ENCODE data around the gene NUTM2F. TPM values are rescaled to one million over a fixed set of nuclear protein-coding genes. Genes with fewer than 3 reads are reported as not detected.

The NUTM2F gene
- total and polyA plus RNA-seq, 2 donors (not counting 3 experiments of a cell fraction or from before 2014, with no cell fraction given): not detected

DNA sequence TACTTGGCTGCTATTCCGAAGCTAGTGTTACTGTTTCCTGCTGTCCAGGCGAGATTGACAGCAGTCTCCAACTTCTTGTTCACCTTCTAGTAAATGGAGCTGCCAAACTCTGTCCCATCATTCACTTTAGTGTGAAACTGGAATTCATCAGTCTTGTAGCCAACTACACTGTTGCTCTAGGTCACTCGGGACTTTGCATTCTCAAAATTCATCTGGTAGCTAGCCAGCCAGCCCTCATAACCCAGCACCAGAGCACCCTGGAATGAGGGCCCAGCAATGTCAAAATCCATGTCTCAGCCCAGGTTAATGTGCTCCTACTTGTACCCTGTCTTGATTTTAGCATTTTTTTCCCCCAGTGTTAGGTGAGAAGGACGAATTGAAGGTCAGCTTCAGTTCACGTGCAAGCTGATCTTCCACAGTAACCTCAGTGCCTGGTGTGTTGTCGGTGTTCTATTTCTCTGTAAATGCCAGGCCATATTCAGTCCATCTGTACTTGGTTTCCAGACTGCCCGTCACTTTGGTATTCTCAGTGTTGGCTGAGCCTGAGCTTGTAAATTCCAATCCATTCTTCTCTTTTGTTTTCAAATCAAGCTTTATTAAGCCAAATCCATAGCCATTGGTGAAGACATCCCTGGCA is 40.4 kb downstream of the NUTM2F start:
- dilution Hi-C loops (cut with MboI; ENCODE audit: extremely low pct_ligation_motif_present, low sequenced_read_pairs): no loop called here
- FAIRE-seq (no peak), DNase-seq (ENCODE audit: low read depth, low spot score) (no peak)
- no TSS peak for BruUV-seq (replicated peaks)
- TF ChIP-seq, protein P1, sequence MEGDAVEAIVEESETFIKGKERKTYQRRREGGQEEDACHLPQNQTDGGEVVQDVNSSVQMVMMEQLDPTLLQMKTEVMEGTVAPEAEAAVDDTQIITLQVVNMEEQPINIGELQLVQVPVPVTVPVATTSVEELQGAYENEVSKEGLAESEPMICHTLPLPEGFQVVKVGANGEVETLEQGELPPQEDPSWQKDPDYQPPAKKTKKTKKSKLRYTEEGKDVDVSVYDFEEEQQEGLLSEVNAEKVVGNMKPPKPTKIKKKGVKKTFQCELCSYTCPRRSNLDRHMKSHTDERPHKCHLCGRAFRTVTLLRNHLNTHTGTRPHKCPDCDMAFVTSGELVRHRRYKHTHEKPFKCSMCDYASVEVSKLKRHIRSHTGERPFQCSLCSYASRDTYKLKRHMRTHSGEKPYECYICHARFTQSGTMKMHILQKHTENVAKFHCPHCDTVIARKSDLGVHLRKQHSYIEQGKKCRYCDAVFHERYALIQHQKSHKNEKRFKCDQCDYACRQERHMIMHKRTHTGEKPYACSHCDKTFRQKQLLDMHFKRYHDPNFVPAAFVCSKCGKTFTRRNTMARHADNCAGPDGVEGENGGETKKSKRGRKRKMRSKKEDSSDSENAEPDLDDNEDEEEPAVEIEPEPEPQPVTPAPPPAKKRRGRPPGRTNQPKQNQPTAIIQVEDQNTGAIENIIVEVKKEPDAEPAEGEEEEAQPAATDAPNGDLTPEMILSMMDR (IDR thresholded peaks at IDR 0.05; ENCODE audit: extremely low read depth in 1 of 2, insufficient read depth in 1 of 2, low read depth in 1 of 2, low read length in 2 of 2): no peak
- no peak for TF ChIP-seq POLR2A (IDR thresholded peaks at IDR 0.05; ENCODE audit: low read depth, low read length)
- TF ChIP-seq JUN (IDR thresholded peaks at IDR 0.05; ENCODE audit: borderline replicate concordance, insufficient read depth, insufficient read length, low read depth): no peak
- TF ChIP-seq, protein P2, sequence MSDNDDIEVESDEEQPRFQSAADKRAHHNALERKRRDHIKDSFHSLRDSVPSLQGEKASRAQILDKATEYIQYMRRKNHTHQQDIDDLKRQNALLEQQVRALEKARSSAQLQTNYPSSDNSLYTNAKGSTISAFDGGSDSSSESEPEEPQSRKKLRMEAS (IDR thresholded peaks at IDR 0.05; ENCODE audit: insufficient read depth, insufficient read length): no peak
- no peak for TF ChIP-seq EZH2 (IDR thresholded peaks at IDR 0.05; ENCODE audit: borderline replicate concordance, low read depth, low read length, severe bottlenecking)
- no peak for TF ChIP-seq POLR2AphosphoS5 (IDR thresholded peaks at IDR 0.05; ENCODE audit: insufficient read depth, low read depth, low read length)
- TF ChIP-seq GATA2 (IDR thresholded peaks at IDR 0.05; ENCODE audit: insufficient read depth, insufficient read length, low read depth, low read length): no peak
- TF ChIP-seq FOS (IDR thresholded peaks at IDR 0.05; ENCODE audit: borderline replicate concordance, insufficient read depth, low read length): no peak
- no peak for TF ChIP-seq MYC (IDR thresholded peaks at IDR 0.05; ENCODE audit: low read depth, low read length)
- Histone ChIP-seq H3K36me3 (ENCODE audit: control insufficient read depth in 2 of 2, extremely low read depth in 1 of 2, insufficient read depth in 2 of 2, low read length in 2 of 2) (peaks cover 0 to 2% of the 10 kb centered on the region in 2 experiments), H3K4me1 (ENCODE audit: control insufficient read depth, extremely low read depth, insufficient read depth, low read length) (no peaks in the 10 kb centered on the region), H3K27ac (ENCODE audit: insufficient read depth, low read depth, low read length) (no peak overlapping the region), H2AFZ (ENCODE audit: low read depth, low read length) (no peak overlapping the region), H3K4me3 (replicated peaks in 1 of 3; ENCODE audit: insufficient read depth in 1 of 3, low read depth in 1 of 3, low read length in 3 of 3) (no peak overlapping the region), H3K79me2 (ENCODE audit: control insufficient read depth, insufficient read depth, low read length) (no peaks in the 10 kb centered on the region), H3K9ac (replicated peaks; ENCODE audit: extremely low read depth, insufficient read depth, low read length) (no peak overlapping the region), H3K4me2 (ENCODE audit: insufficient read depth, low read length) (no peak overlapping the region), H3K27me3 (ENCODE audit: control insufficient read depth in 2 of 2, insufficient read depth in 2 of 2, low read length in 2 of 2) (no peaks in the 10 kb centered on the region), H3K9me1 (replicated peaks; ENCODE audit: control insufficient read depth, extremely low read depth, insufficient read depth, low read length) (no peaks in the 10 kb centered on the region), H4K20me1 (replicated peaks; ENCODE audit: control insufficient read depth, extremely low read depth, insufficient read depth, low read length) (no peaks in the 10 kb centered on the region), H3K9me3 (replicated peaks; ENCODE audit: control insufficient read depth, insufficient read depth, low read length) (no peaks in the 10 kb centered on the region)
- ChIA-PET CTCF (no interaction called here), POLR2A (no interaction called here)
- intact Hi-C loops (cut with micrococcal nuclease): no loop called here
